Right forelimb (tissue), 1 donor: ENCODE measurements around the gene DPT.

Experiments
- DNase-seq: peaks from one replicate; pipeline ENCODE4 v3.0.0-alpha.2; 2018

DPT gene

DNA sequence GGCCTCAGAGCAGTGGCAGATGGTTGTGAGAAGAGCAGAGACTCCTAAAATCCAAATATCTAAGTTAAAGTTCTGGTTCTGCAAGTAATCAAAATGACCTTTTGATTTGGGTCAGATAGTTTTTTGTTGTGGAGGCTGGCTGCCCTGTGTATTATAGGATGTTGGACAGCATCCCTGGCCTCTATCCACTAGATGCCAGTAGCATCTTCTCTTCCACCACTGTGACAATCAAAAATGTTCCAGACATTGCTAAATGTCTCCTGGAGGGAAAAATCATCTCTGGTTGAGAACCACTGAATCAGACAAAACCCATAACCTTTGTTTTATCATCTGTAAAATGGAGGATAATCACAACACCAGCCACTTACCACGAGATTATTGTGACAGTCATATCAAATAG lies 5.9 kb upstream of the DPT start:
- no peak for DNase-seq

DNA sequence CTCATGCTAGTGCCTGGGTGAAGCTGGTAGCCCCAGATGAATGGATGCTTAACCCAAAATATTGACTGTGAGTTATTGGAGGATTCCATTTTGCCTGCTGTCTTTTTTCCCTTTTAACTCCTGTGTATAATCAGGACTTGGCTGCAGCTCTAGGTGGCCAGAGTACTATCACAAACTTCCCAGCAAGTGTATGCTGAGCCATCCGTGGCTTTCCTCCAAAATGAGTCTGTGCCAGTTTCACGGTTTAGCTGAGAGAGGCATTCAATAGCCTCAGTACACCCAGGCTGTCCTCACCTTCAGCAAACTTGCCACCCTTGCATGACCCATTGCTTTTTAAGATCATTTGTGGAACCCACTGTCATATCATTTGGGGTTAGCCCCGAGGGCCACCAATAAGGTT lies 5.3 kb upstream of the DPT start:
- DNase-seq, result no peak

DNA sequence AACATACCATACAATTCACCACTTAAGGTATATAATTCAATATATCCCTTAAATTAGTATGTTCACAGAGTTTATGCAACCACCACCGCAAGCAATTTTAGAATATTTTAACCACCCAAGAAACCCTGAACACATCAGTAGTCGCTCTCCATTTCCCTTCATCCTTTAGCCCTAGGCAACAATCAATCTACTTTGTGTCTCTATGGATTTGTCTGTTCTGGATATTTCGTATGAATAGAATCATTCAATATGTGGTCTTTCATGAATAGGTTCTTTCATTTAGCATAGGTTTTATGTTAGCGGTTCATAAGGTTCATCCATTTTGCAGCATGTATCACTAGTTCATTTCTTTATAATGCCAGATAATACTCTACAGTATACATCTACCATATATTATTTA lies 4.2 kb upstream of the DPT start:
- no peak for DNase-seq

GRCh38 chr1:168732736-168733135 lies 3.7 kb upstream of the DPT start:
- DNase-seq, result no peak

GRCh38 chr1:168731244-168731953 lies 2.4 kb upstream of the DPT start:
- DNase-seq, result no peak

- no peak for DNase-seq
Observed at GRCh38 chr1:168729405-168729802, 398 bp upstream of the DPT start.

- no peak for DNase-seq
Observed at GRCh38 chr1:168726719-168727118, 2.3 kb downstream of the DPT start.

GRCh38 chr1:168726281-168726680 lies 2.7 kb downstream of the DPT start:
- DNase-seq, result no peak

GRCh38 chr1:168725831-168726230 lies 3.2 kb downstream of the DPT start:
- DNase-seq, result no peak

DNA sequence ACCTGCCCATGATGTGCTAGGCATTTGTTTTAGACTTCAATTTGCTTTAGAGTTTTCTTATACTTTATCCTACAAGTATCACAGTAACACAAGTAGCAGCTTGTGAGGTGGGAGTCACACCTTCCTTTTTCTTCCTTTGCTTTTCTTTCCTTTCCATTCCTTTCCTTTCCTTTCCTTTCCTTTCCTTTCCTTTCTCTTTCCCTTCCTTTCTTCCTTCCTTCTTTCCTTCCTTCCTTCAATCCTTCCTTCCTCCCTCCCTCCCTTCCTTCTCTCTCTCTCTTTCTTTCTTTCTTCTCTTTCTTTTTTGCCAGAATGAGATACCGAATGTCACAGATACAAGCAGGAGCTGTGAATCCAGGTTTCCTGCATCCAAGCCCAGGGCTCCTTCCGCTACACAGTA lies 3.9 kb downstream of the DPT start:
- no peak for DNase-seq

DNA sequence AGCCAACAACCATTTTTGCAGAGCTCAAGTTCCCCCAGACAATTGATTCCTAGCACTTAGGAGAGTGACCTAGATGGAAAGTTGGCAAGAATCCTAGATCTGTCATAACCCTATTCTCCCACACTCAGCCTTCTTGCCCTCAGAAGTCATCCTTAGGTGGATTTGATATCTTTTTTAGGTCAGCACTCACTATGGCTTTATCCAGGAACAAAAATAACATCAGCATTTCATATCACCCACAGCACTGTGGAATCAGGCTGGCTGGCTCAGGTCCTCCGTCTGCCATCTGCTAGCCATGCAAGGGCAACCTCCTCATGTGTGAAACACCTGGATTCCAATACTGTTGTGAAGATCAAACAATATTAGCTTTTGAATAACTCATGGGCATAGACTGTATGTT lies 6.0 kb downstream of the DPT start:
- no peak for DNase-seq

DNA sequence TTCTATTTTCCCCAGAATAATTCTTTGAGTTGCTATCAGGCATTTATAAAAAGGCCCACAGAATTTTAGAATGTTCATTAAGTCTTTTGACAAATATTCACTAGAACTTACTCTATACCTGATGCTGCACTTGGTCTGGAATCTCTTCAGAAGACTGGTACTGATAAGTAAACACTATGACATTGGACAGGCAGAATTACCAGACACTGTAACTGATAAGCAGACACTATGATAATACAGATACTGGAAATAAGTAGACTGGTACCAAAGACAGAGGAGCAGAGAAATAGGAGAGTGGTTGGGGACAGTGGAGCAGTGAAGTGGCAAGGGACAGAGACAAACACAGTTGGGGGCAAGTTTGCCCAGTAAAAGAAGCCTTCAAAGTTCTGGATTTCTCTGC lies 8.2 kb downstream of the DPT start:
- no peak for DNase-seq

GRCh38 chr1:168719306-168720111 lies 9.5 kb downstream of the DPT start:
- DNase-seq, result no peak

GRCh38 chr1:168717906-168718891 lies 10.8 kb downstream of the DPT start:
- no peak for DNase-seq

GRCh38 chr1:168714012-168714411 lies 15.0 kb downstream of the DPT start:
- no peak for DNase-seq

DNA sequence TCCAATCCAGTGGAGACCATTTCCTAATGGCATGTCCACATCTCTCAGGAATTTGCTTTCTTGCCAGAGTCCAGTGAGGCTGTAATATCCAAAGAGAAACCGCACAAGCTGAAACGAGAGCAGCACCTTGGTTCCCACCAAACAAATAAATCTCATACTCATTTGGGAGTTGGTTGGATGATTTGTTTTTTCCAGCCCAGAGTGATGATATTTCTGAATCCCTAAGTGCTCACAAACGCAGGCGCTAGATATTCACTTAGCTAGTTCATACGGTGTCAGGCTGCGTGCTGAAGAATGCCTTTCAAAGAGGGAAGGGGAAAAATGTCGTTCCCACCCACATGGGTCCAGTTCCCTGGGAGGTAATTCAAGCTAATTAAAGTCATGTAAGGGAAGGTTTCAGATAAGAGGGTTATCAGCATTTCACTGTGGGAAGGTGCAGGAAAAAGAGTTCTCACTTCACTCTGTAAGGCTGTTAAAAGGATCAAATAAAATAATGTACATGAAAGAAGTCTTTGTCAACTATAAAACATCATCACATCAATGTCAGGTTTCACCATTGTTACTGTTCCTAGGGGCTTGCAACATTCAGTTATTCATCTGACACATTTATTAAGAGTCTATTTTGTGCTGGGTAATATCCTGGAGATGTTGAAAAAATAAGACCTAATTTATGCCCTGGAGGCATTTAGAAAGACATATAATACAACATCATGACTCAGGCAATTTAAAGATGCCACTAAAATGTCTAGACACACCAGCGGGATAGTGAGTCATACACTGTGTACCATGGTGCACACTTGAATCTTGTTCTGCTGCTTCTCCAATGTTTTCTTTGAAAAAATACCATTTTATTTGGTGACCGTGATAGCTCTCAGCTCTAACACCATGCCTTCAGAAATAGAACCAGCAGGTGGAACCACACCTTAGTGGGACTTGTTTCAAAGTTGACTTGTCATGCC lies 19.3 kb downstream of the DPT start:
- no peak for DNase-seq

GRCh38 chr1:168708698-168709404 lies 20.2 kb downstream of the DPT start:
- DNase-seq, result no peak

GRCh38 chr1:168706391-168706992 lies 22.5 kb downstream of the DPT start:
- DNase-seq, result no peak

DNA sequence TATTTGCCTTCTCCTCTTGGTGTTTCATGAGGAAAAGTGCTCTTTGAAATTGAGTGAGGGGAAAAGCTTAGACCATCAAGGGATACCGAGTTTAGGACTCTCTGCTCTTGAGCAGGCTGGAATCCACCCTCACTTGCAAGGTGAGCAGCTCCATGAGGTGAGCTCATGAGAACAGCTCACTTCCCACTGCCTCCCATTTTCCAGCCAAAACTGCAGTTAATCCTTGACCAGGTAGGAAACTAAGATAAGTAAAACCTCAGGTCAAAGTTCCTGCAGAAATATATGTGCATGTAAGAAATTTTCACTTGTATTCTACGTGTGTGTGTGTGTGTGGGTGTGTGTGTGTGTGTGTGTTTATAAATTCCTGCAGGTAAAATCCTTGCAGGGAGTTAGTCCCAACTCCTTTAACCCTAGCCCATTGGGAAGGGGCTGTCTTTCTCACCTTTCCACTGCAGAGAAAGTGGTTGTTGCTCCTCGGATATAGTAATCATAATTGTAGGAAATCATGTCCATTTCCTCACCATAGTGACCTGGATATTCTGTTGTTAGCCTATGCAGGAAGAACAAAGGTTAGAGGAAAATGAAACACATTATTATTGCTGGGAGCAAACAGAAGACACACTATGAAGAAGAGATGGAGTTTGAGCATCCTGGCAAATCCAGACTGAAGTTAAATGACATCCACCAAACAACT lies 28.3 kb downstream of the DPT start:
- DNase-seq, result no peak

DNA sequence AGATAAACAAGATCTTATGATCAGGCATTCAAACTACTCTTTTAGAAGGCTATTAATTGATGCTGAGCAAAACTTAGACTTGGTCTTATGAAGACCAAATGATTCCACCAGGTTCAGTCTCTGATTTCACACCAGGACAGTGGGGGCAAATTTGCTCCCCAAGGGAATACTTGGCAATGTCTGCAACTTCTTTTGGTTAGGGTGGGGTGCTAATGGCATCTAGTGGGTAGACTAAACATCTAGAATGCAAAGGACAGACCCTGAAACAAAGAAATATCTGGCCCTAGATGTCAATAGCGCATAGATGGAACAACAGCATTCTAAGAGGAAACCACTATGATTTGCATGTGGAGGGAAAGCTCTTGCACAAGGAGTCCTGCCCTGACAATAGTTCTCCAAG lies 30.6 kb downstream of the DPT start:
- no peak for DNase-seq
